BJ (cell line): ENCODE data around the gene MBTPS1. TPM values are rescaled to one million over a fixed set of nuclear protein-coding genes. Genes with fewer than 3 reads are reported as not detected.

Source experiments
- CTCF ChIA-PET: fragments of 350-600 bp; formaldehyde crosslinking; extraction: SDS; loops from one replicate; lab custom pipeline; 2021; ENCODE audit warnings: antibody characterized with exemption, inconsistent platforms; lab: Yijun Ruan, JAX
- POLR2A ChIA-PET: fragments of 300-600 bp; sonication (Branson Sonifier 250); formaldehyde crosslinking; extraction: SDS; loops from one replicate; lab custom pipeline; 2021; ENCODE audit warnings: antibody characterized with exemption; lab: Charles Lee
- DNase-seq: peaks from one replicate; pipeline ENCODE4 v3.0.0-alpha.2; 2011; ENCODE audit warnings: low read depth
- H3K27me3 ChIP-seq: 2 replicates; pipeline ENCODE4 v1.6.0; 2011; ENCODE audit warnings: low read length; ENCODE audit not compliant: control insufficient read depth, insufficient read depth
- H3K36me3 ChIP-seq: 2 replicates; pipeline ENCODE4 v1.5.1; 2011; ENCODE audit warnings: low read length; ENCODE audit not compliant: control insufficient read depth, insufficient read depth
- H3K4me3 ChIP-seq: 2 replicates; pipeline ENCODE4 v1.5.1; 2011; ENCODE audit warnings: low read depth, mild to moderate bottlenecking, control low read depth, low read length
- CTCF ChIP-seq: IDR thresholded peaks from 2 replicates; pipeline ENCODE4 v1.5.1; 2011; ENCODE audit warnings: low read depth, mild to moderate bottlenecking, control low read depth, inconsistent platforms, low read length, moderate library complexity; ENCODE audit not compliant: insufficient read depth
- polyA plus RNA-seq: library from polyadenylated mRNA; depleted of rRNA; stranded (reverse); fragments of >200 nt; gene quantifications from 2 replicates; pipeline ENCODE4 v1.2.3, GENCODE V29; 2011

Gene MBTPS1
- polyA plus RNA-seq, 1 experiment, result 72.6 TPM

GRCh38 chr16:84047626-84048025 is 69.1 kb downstream of the MBTPS1 start:
- peaks cover 9% of the 10 kb centered on the region for H3K36me3 ChIP-seq
- H3K4me3 ChIP-seq, result no peak overlapping the region
- ChIA-PET CTCF (interaction anchor here (1.4 to 2.2 kb wide), 2 partner anchors 18 to 90 kb away, joined by 6 to 7 read pairs; no protein-coding TSS in a partner anchor), POLR2A (no interaction called here)
- no peak for TF ChIP-seq CTCF
- peaks cover 1% of the 10 kb centered on the region for H3K27me3 ChIP-seq
- DNase-seq, result no peak

GRCh38 chr16:84047206-84047605 is 69.5 kb downstream of the MBTPS1 start:
- no peak for DNase-seq
- POLR2A ChIA-PET, result no interaction called here
- CTCF ChIA-PET, result interaction anchor here (1.7 to 2.2 kb wide), 2 partner anchors 18 to 90 kb away, joined by 4 to 7 read pairs; no protein-coding TSS in a partner anchor
- Histone ChIP-seq H3K27me3 (peaks cover 6% of the 10 kb centered on the region), H3K4me3 (no peak overlapping the region), H3K36me3 (peaks cover 7% of the 10 kb centered on the region)
- no peak for TF ChIP-seq CTCF

GRCh38 chr16:84045818-84046470 is 70.8 kb downstream of the MBTPS1 start:
- ChIA-PET POLR2A (no interaction called here), CTCF (interaction anchor here (0.5 to 2.2 kb wide), 9 partner anchors 12 to 119 kb away, joined by 3 to 7 read pairs (median 4); no protein-coding TSS in a partner anchor)
- Histone ChIP-seq H3K27me3 (peaks cover 15% of the 10 kb centered on the region), H3K36me3 (peaks cover 5% of the 10 kb centered on the region), H3K4me3 (no peak overlapping the region)
- no peak for DNase-seq
- no peak for TF ChIP-seq CTCF

- POLR2A ChIA-PET, result no interaction called here
- no peak for TF ChIP-seq CTCF
- CTCF ChIA-PET, result interaction anchor here (0.5 to 6.6 kb wide), 9 partner anchors 11 to 118 kb away, joined by 3 to 34 read pairs (median 4); no protein-coding TSS in a partner anchor
- peaks cover 2% of the 10 kb centered on the region for H3K36me3 ChIP-seq
- no peak overlapping the region for H3K4me3 ChIP-seq
- H3K27me3 ChIP-seq, result peaks cover 19% of the 10 kb centered on the region
- no peak for DNase-seq
Measured at GRCh38 chr16:84045001-84045817, 71.5 kb downstream of the MBTPS1 start.

GRCh38 chr16:84044118-84044488 is 72.6 kb downstream of the MBTPS1 start:
- H3K36me3 ChIP-seq, result peaks cover under 1% of the 10 kb centered on the region; the same call in 1 of the 2 replicates
- TF ChIP-seq CTCF, result peak; percentile 52
- DNase-seq, result no peak
- H3K27me3 ChIP-seq, result peaks cover 26% of the 10 kb centered on the region
- ChIA-PET POLR2A (no interaction called here), CTCF (interaction anchor here (0.5 to 6.6 kb wide), 4 partner anchors 8 to 107 kb away, joined by 3 to 34 read pairs (median 4); no protein-coding TSS in a partner anchor)
- no peak overlapping the region for H3K4me3 ChIP-seq
